ENCODE data around the gene LMCD1. TPM values are rescaled to one million over a fixed set of nuclear protein-coding genes. Genes with fewer than 3 reads are reported as not detected.

Gene LMCD1
- total RNA-seq, 2 donors from 2014 or later, result 10.9 to 32.4 TPM

DNA sequence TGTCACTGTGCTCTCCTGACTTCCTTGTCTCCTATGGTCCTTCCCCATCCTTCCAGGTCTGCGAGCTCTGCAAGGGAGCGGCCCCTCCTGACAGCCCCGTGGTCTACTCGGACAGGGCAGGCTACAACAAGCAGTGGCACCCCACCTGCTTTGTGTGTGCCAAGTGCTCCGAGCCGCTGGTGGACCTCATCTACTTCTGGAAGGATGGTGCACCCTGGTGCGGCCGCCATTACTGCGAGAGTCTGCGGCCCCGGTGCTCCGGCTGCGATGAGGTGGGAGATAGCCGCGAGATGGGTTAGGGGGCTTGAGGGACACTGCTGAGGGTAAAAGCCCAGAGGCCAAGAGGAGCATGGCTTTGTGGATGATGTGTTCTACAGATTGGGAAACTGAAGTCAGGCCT, 63.8 kb downstream of the LMCD1 start:
- TF ChIP-seq, protein P1, sequence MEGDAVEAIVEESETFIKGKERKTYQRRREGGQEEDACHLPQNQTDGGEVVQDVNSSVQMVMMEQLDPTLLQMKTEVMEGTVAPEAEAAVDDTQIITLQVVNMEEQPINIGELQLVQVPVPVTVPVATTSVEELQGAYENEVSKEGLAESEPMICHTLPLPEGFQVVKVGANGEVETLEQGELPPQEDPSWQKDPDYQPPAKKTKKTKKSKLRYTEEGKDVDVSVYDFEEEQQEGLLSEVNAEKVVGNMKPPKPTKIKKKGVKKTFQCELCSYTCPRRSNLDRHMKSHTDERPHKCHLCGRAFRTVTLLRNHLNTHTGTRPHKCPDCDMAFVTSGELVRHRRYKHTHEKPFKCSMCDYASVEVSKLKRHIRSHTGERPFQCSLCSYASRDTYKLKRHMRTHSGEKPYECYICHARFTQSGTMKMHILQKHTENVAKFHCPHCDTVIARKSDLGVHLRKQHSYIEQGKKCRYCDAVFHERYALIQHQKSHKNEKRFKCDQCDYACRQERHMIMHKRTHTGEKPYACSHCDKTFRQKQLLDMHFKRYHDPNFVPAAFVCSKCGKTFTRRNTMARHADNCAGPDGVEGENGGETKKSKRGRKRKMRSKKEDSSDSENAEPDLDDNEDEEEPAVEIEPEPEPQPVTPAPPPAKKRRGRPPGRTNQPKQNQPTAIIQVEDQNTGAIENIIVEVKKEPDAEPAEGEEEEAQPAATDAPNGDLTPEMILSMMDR (IDR thresholded peaks at IDR 0.05), result no peak
- no peak for TF ChIP-seq POLR2A (IDR thresholded peaks at IDR 0.05)
- DNase-seq (no peak), ATAC-seq (no peak)
- peaks cover 0 to 5% of the 10 kb centered on the region in 2 donors for H3K36me3 ChIP-seq (replicated peaks in 1 of 2; ENCODE audit: insufficient read depth in 1 of 2, low read depth in 2 of 2)
- 94 to 97% methylated on average over 10 to 15 of the region's 15 CpGs for WGBS, 2 donors
- H3K9me3 ChIP-seq, result no peaks in the 10 kb centered on the region
- H3K27me3 ChIP-seq, result no peaks in the 10 kb centered on the region
- H3K4me1 ChIP-seq, result no peaks in the 10 kb centered on the region
- no peak overlapping the region for H3K27ac ChIP-seq
- intact Hi-C loops (cut with DNase I), result no loop called here
- H3K4me3 ChIP-seq, result no peak overlapping the region

DNA sequence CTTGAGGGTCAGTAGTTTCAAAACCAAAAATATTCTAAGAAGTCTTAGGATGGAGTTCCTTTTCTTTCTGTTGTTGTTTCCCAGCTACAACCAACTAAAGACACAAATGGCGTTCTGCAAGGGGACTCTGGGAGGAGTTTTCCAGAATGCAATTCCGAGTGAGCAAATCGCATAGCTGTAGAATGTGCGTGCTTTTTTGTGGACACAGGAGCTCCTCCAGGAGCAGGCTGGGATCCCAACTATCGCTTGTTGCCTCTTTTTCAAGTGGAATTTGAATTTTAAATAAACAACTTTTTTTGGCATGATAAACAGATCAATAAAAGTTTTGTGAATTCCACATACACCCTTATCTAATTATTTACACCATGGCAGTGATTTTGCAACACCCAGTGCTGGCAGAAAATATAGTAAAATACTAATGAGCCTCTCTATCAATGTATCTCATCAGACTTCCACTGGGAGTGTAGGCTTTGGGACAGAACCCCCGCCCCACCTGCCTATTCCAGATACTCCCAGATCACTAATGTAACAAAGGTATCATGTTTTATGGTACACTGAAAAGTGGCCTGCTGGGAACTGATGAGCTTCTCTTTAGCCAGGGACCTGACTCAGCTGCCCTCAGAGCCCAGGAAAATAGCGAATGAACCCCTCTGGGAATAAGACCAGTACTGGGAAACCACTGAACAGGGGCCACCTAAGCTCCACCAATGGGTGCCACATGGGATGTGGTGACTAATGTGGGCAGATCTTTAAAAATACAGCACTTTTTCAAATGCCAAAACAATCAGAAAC, 66.4 kb downstream of the LMCD1 start:
- 70 to 75% methylated on average over 7 of the region's 7 CpGs for WGBS, 2 donors
- Histone ChIP-seq H3K4me1 (no peaks in the 10 kb centered on the region), H3K36me3 (replicated peaks in 1 of 2; ENCODE audit: insufficient read depth in 1 of 2, low read depth in 2 of 2) (peaks cover 0 to 5% of the 10 kb centered on the region in 2 donors), H3K4me3 (no peak overlapping the region), H3K9me3 (no peaks in the 10 kb centered on the region), H3K27me3 (no peaks in the 10 kb centered on the region), H3K27ac (peak overlapping the region in 1 of 4 donors; percentile 5)
- TF ChIP-seq, protein P1 (IDR thresholded peaks at IDR 0.05), result no peak
- no peak for TF ChIP-seq POLR2A (IDR thresholded peaks at IDR 0.05)
- ATAC-seq (no peak), DNase-seq (no peak)
- intact Hi-C loops (cut with DNase I), result no loop called here

DNA sequence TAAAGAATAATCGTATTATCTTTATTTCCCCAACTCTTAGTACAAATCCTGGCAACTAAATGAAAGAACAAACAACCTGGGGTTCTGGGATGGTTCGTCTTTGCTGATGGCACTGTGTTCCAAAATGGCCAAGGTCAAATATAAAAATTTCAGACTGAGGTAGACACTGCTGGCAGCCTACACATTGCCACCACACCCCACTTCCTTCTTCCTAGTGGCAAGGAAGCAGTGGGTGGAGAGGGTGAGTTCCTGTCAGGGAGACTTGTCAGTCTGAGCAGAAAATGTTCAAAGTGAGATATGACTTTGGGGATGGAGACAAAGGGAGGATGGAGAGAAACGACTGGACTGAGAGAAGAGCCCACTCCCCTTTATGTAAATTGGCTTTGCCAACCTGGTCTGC, 69.6 kb downstream of the LMCD1 start:
- Histone ChIP-seq H3K9me3 (no peaks in the 10 kb centered on the region), H3K27ac (no peak overlapping the region), H3K4me1 (no peaks in the 10 kb centered on the region), H3K27me3 (no peaks in the 10 kb centered on the region), H3K4me3 (no peak overlapping the region), H3K36me3 (replicated peaks in 1 of 2; ENCODE audit: insufficient read depth in 1 of 2, low read depth in 2 of 2) (peaks cover 0 to 2% of the 10 kb centered on the region in 2 donors)
- TF ChIP-seq POLR2A (IDR thresholded peaks at IDR 0.05), result no peak
- TF ChIP-seq, protein P1 (IDR thresholded peaks at IDR 0.05), result no peak
- ATAC-seq, result no peak
- 51 to 52% methylated on average over 2 of the region's 3 CpGs for WGBS, 2 donors
- intact Hi-C loops (cut with DNase I), result no loop called here
- DNase-seq, result no peak

DNA sequence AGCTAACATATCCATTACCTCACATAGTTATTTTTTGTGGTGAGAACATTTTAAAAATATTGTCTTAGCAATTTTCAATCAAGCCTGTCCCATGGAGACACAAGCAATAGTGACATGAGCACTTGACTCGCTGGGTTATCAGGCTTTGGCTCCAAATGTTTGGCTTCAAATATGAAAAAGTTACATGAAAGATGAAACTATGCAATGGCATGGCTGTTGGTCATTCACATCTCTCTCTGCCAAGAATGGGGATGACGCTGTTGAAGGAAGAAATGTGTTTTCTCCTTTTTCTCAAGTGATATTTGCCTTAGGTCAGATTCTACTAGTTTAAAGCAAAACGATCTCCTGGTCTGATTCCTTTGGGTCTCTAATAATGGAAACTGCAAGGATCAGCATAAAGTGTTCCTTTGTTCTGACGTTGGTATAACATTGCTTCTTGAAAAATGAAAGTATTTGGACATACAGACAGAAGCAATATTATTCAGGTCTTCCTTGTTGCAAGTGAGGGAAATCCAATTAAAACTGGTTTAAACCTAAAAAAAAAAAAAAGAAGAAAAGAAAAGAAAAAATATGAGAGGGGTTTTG, 71.8 kb downstream of the LMCD1 start:
- Histone ChIP-seq H3K4me3 (no peak overlapping the region), H3K27ac (no peak overlapping the region), H3K4me1 (no peaks in the 10 kb centered on the region), H3K27me3 (no peaks in the 10 kb centered on the region), H3K9me3 (no peaks in the 10 kb centered on the region), H3K36me3 (replicated peaks in 1 of 2; ENCODE audit: insufficient read depth in 1 of 2, low read depth in 2 of 2) (no peaks in the 10 kb centered on the region)
- no peak for TF ChIP-seq POLR2A (IDR thresholded peaks at IDR 0.05)
- TF ChIP-seq, protein P1 (IDR thresholded peaks at IDR 0.05), result no peak
- intact Hi-C loops (cut with DNase I), result no loop called here
- ATAC-seq, result no peak
- no peak for DNase-seq
- WGBS, 2 donors, result 76 to 85% methylated on average over 4 of the region's 4 CpGs

All from body of pancreas (tissue), 4 donors.